Karpas-422 (cell line): ENCODE measurements around the gene NACA2. TPM values are rescaled to one million over a fixed set of nuclear protein-coding genes. Genes with fewer than 3 reads are reported as not detected.

ENCODE experiments used
- DNase-seq: peaks from one replicate; pipeline ENCODE4 v3.0.0-alpha.2; 2015
- H2AFZ ChIP-seq: fragments of 200-600 bp; sonication (generic); 2 replicates; pipeline ENCODE4 v1.6.1; 2014; ENCODE audit warnings: antibody characterized with exemption, low read length, mixed read lengths
- H3K27ac ChIP-seq: fragments of 200-600 bp; sonication (generic); 2 replicates; pipeline ENCODE4 v1.5.1; 2014; ENCODE audit warnings: mild to moderate bottlenecking, low read length, moderate library complexity
- H3K27me3 ChIP-seq: fragments of 200-600 bp; sonication (generic); 2 replicates; pipeline ENCODE4 v1.6.1; 2014; ENCODE audit warnings: low read length, mixed read lengths
- H3K36me3 ChIP-seq: fragments of 200-600 bp; sonication (generic); 2 replicates; pipeline ENCODE4 v1.6.1; 2014; ENCODE audit warnings: low read length, mixed read lengths; ENCODE audit not compliant: insufficient read depth
- H3K4me1 ChIP-seq: fragments of 200-600 bp; sonication (generic); 2 replicates; pipeline ENCODE4 v1.6.1; 2014; ENCODE audit warnings: mild to moderate bottlenecking, low read length, mixed read lengths
- H3K4me2 ChIP-seq: fragments of 200-600 bp; sonication (generic); 2 replicates; pipeline ENCODE4 v1.6.1; 2014; ENCODE audit warnings: low read length, low read depth, mild to moderate bottlenecking; ENCODE audit not compliant: poor library complexity, severe bottlenecking
- H3K4me3 ChIP-seq: fragments of 200-600 bp; sonication (generic); 2 replicates; pipeline ENCODE4 v1.5.1; 2014; ENCODE audit warnings: mild to moderate bottlenecking, antibody characterized with exemption, low read length, mixed read lengths
- H3K79me2 ChIP-seq: fragments of 200-600 bp; sonication (generic); 2 replicates; pipeline ENCODE4 v1.6.1; 2014; ENCODE audit warnings: mild to moderate bottlenecking, low read length, mixed read lengths
- H3K9ac ChIP-seq: fragments of 200-600 bp; sonication (generic); 2 replicates; pipeline ENCODE4 v1.6.0; 2014; ENCODE audit warnings: low read length
- H3K9me2 ChIP-seq: fragments of 200-600 bp; sonication (generic), shearing (Covaris generic); replicated peaks from 2 replicates; pipeline ENCODE4 v1.6.0; 2014; ENCODE audit warnings: mild to moderate bottlenecking, low read length, moderate library complexity; ENCODE audit not compliant: insufficient read depth
- H3K9me3 ChIP-seq: fragments of 300-700, 200-600 bp; sonication (generic); 2 replicates; pipeline ENCODE4 v1.6.1; 2014; ENCODE audit warnings: low read length, mixed read lengths
- H4K20me1 ChIP-seq: fragments of 200-600 bp; sonication (generic); 2 replicates; pipeline ENCODE4 v1.6.1; 2014; ENCODE audit warnings: mild to moderate bottlenecking, antibody characterized with exemption, low read length, low read depth; ENCODE audit not compliant: insufficient read depth
- total RNA-seq: library from RNA; depleted of rRNA; stranded (reverse); fragments of >200 nt; shearing (Covaris generic); gene quantifications from 2 replicates; pipeline ENCODE4 v1.2.3, GENCODE V29; 2014; ENCODE audit warnings: low replicate concordance

The NACA2 gene
- total RNA-seq, 1 experiment from 2014 or later, result not detected

DNA sequence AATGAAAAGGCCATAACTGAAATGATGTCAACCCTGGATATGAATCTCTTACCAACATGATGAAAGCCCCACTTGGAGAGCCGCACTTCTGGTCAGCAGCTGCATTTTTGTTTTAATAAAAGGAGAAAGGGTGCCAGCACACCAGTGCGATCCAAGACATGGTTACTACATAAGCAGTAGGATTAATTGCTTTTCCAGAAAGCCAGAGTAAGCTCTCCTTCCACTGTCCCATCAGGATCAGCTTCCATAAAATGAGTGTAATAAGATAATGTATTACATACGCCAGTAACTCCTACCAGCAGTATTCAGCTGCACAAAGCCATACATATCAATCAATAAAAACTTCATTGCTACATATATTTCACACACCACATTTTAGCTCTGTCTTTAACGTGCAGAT lies 26.3 kb upstream of the NACA2 start:
- Histone ChIP-seq H3K4me1 (peaks cover 15% of the 10 kb centered on the region), H3K9me3 (peaks cover 9% of the 10 kb centered on the region; the same call in 1 of the 2 replicates), H3K79me2 (no peaks in the 10 kb centered on the region), H3K4me2 (no peak overlapping the region), H4K20me1 (no peaks in the 10 kb centered on the region), H3K36me3 (no peaks in the 10 kb centered on the region), H3K27me3 (peaks cover 5% of the 10 kb centered on the region; the same call in 1 of the 2 replicates), H3K9me2 (no peaks in the 10 kb centered on the region), H3K4me3 (no peak overlapping the region), H2AFZ (no peak overlapping the region), H3K27ac (no peak overlapping the region), H3K9ac (no peak overlapping the region)
- DNase-seq, result peak; percentile 22

DNA sequence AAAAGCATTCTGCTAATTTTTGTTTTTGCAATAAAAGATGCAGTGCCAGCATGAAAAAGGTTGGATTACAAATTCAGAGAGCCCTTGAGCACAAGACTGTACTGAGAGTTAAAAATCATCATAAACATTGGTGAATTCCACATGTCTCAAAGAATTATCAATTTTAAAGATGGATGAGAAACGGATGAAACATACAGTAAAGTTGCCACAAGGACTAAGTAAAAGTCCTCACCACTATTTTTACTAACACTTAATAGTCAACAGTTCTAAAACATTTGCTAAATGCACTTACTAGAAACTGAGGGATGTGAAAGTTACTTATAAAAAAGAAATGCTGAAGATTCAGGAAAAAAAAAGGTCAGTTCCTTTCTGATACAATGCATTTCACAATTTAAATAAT lies 25.8 kb upstream of the NACA2 start:
- peaks cover 15% of the 10 kb centered on the region for H3K4me1 ChIP-seq
- no peak overlapping the region for H3K4me3 ChIP-seq
- H3K36me3 ChIP-seq, result no peaks in the 10 kb centered on the region
- H3K9ac ChIP-seq, result no peak overlapping the region
- no peak overlapping the region for H2AFZ ChIP-seq
- peaks cover 9% of the 10 kb centered on the region; the same call in 1 of the 2 replicates for H3K9me3 ChIP-seq
- H3K27me3 ChIP-seq, result peaks cover 5% of the 10 kb centered on the region; the same call in 1 of the 2 replicates
- no peaks in the 10 kb centered on the region for H3K79me2 ChIP-seq
- no peaks in the 10 kb centered on the region for H3K9me2 ChIP-seq
- no peak for DNase-seq
- peak overlapping the region; percentile 59 for H3K4me2 ChIP-seq
- no peaks in the 10 kb centered on the region for H4K20me1 ChIP-seq
- H3K27ac ChIP-seq, result no peak overlapping the region

DNA sequence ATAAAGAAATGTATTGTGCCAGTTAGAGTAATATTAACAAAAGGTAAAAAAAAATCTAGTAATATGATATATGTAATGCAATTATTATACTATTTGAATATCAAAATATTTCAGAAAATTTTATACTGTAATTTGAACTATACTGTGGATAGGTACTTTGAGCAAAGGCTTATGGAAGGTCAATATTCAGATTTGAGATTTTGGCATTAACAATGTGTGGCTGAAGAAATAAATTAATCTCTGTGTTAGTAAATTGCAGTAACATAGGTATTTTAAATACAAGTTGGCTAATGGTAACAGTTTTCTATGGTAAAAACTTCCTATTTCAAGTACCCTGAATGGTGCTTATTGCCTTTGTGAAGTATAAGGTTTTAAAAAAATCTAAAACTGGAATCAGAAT lies 23.2 kb upstream of the NACA2 start:
- H4K20me1 ChIP-seq, result no peaks in the 10 kb centered on the region
- no peaks in the 10 kb centered on the region for H3K36me3 ChIP-seq
- no peak overlapping the region for H3K4me3 ChIP-seq
- no peak for DNase-seq
- H3K79me2 ChIP-seq, result no peaks in the 10 kb centered on the region
- H3K4me1 ChIP-seq, result peaks cover 15% of the 10 kb centered on the region
- H3K27ac ChIP-seq, result no peak overlapping the region
- H3K9me3 ChIP-seq, result peaks cover 5% of the 10 kb centered on the region; the same call in 1 of the 2 replicates
- no peak overlapping the region for H3K9ac ChIP-seq
- H3K9me2 ChIP-seq, result no peaks in the 10 kb centered on the region
- H3K27me3 ChIP-seq, result peaks cover 5% of the 10 kb centered on the region; the same call in 1 of the 2 replicates
- H3K4me2 ChIP-seq, result no peak overlapping the region
- no peak overlapping the region for H2AFZ ChIP-seq

DNA sequence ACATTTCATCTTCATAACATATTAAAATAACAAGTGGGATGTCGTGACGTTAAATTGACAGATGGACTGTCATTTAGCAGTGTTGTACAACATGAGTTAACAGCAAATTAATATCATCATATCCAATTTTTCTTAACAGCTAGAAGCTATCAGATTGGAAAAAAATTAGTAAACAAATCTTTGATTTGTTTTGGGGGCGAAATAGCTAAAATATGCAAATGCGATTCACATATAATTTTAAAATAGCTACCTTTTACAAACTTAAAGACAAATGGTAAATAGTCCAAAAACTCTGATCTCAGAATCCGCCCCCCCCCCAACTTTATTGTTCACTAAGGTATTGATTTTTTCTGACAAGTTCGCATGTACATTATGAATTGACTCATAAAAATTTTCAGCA lies 20.3 kb upstream of the NACA2 start:
- DNase-seq, result no peak
- Histone ChIP-seq H3K9me2 (no peaks in the 10 kb centered on the region), H3K36me3 (no peaks in the 10 kb centered on the region), H4K20me1 (no peaks in the 10 kb centered on the region), H3K27me3 (no peaks in the 10 kb centered on the region), H3K4me3 (no peak overlapping the region), H3K27ac (no peak overlapping the region), H3K9me3 (no peaks in the 10 kb centered on the region), H3K4me2 (no peak overlapping the region), H2AFZ (no peak overlapping the region), H3K79me2 (no peaks in the 10 kb centered on the region), H3K9ac (no peak overlapping the region), H3K4me1 (peaks cover 13% of the 10 kb centered on the region)

DNA sequence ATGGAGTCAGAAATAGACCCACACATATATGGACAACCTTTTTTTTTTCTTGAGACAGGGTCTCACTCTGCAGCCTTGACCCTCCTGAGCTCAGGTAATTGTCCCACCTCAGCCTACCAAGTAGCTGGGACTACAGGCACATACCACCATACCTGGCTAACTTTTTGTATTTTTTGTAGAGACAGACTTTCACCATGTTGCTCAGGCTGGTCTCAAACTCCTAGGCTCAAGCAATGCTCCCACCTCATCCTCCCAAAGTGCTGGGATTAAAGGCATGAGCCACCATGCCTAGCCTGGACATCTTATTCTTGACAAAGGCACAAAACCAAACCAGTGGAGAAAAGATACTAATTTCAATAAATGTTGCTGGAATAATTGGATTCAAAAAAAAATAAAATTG lies 14.7 kb upstream of the NACA2 start:
- Histone ChIP-seq H3K36me3 (no peaks in the 10 kb centered on the region), H3K9me3 (no peaks in the 10 kb centered on the region), H2AFZ (no peak overlapping the region), H3K4me1 (no peaks in the 10 kb centered on the region), H4K20me1 (no peaks in the 10 kb centered on the region), H3K4me2 (no peak overlapping the region), H3K9me2 (no peaks in the 10 kb centered on the region), H3K79me2 (no peaks in the 10 kb centered on the region), H3K4me3 (no peak overlapping the region), H3K27me3 (no peaks in the 10 kb centered on the region), H3K9ac (no peak overlapping the region), H3K27ac (no peak overlapping the region)
- no peak for DNase-seq

DNA sequence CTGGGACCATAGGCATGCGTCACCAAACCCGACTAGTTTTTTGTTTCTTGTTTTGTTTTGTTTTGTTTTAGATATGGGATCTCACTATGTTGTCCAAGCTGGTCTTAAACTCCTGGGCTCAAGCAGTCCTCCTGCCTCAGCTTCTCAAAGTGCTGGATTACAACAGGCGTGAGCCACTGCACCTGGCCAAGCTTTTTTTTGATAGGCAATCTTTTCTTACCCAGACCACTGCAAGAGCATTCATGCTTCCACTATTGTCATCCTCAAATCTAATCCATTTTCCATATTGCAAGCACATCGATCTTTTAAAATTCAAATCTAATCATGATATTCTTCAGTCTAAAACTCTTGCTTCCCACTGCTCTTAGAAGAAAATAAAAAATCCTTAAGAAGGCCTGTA lies 10.3 kb upstream of the NACA2 start:
- Histone ChIP-seq H4K20me1 (no peaks in the 10 kb centered on the region), H3K27me3 (no peaks in the 10 kb centered on the region), H3K79me2 (no peaks in the 10 kb centered on the region), H3K4me3 (no peak overlapping the region), H3K27ac (no peak overlapping the region), H3K9me3 (no peaks in the 10 kb centered on the region), H3K9ac (no peak overlapping the region), H2AFZ (no peak overlapping the region), H3K36me3 (no peaks in the 10 kb centered on the region), H3K4me1 (no peaks in the 10 kb centered on the region), H3K9me2 (no peaks in the 10 kb centered on the region), H3K4me2 (no peak overlapping the region)
- DNase-seq, result no peak

DNA sequence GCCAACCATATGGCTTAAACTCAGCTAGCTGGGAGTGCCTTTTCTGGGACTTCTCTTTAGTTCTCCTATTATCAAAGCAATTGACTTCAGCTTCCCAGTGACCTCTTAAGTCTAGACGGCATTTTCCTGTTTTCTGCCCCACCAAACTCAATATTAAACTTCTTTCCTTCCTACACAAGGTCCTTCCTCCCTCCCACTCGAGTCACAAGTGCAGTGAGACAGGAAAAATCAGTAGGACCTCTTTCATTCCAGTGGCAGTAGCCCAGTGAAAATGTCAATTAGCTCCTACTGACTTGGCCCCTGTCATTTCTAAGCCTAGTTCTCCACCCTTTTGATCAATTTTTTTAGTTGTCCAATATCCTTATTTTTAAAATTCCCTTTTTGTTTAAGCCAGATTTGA lies 9.6 kb upstream of the NACA2 start:
- Histone ChIP-seq H3K27me3 (no peaks in the 10 kb centered on the region), H3K36me3 (no peaks in the 10 kb centered on the region), H3K27ac (no peak overlapping the region), H3K4me1 (no peaks in the 10 kb centered on the region), H3K79me2 (no peaks in the 10 kb centered on the region), H3K9ac (no peak overlapping the region), H3K9me3 (no peaks in the 10 kb centered on the region), H3K9me2 (no peaks in the 10 kb centered on the region), H3K4me3 (no peak overlapping the region), H4K20me1 (no peaks in the 10 kb centered on the region), H3K4me2 (no peak overlapping the region), H2AFZ (no peak overlapping the region)
- DNase-seq, result no peak

DNA sequence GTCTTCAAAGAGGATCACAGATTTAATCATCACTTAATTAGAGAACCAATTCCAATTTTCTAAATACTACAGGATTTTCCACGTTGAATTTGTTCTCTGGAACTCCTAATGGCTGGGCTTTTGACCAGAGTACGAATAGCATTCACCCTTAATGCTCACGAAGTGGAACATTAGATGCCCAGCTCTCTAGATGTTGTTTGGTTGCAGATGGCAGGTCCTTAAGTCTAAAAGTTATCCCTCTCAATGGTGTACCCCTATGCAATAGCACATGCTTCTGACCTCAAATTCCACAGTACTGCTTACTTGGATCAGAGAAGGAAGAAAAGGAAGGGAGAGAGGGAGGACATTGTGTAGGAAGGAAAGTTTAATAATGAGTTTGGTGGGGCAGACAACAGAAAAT lies 8.6 kb upstream of the NACA2 start:
- no peaks in the 10 kb centered on the region for H3K36me3 ChIP-seq
- H3K27ac ChIP-seq, result no peak overlapping the region
- no peaks in the 10 kb centered on the region for H4K20me1 ChIP-seq

DNA sequence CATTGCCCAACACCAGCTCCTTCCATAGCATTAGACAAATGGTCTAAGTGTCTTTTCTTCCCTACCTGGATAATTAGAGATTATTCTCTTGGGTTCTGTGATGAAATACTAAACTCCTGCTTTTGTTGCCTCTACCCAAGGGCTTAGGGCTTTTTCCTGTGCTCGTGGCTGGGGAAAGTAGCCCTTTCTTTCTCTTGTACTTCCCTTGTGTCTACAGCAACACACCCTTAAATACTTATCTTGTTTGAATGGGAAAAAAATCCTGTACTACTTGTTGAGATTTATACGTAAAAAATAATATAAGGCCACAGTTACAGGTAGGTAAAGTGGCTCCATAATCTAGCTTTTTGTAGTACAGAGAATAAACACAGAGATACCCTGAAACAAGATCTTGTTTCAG lies 7.0 kb upstream of the NACA2 start:
- DNase-seq, result no peak
- H2AFZ ChIP-seq, result no peak overlapping the region
- no peak overlapping the region for H3K9ac ChIP-seq
- H4K20me1 ChIP-seq, result no peaks in the 10 kb centered on the region
- H3K4me3 ChIP-seq, result no peak overlapping the region
- no peaks in the 10 kb centered on the region for H3K9me2 ChIP-seq
- no peaks in the 10 kb centered on the region for H3K9me3 ChIP-seq
- H3K36me3 ChIP-seq, result no peaks in the 10 kb centered on the region
- H3K27ac ChIP-seq, result no peak overlapping the region
- no peak overlapping the region for H3K4me2 ChIP-seq
- no peaks in the 10 kb centered on the region for H3K27me3 ChIP-seq
- H3K79me2 ChIP-seq, result no peaks in the 10 kb centered on the region
- H3K4me1 ChIP-seq, result peaks cover 7% of the 10 kb centered on the region

More for the DNA sequence above, 8.6 kb upstream of the NACA2 start:
- no peak overlapping the region for H3K4me3 ChIP-seq
- H3K9me3 ChIP-seq, result no peaks in the 10 kb centered on the region
- DNase-seq, result no peak
- no peak overlapping the region for H3K4me2 ChIP-seq
- H3K79me2 ChIP-seq, result no peaks in the 10 kb centered on the region
- H3K27me3 ChIP-seq, result no peaks in the 10 kb centered on the region
- no peaks in the 10 kb centered on the region for H3K9me2 ChIP-seq
- no peak overlapping the region for H2AFZ ChIP-seq
- H3K9ac ChIP-seq, result no peak overlapping the region
- H3K4me1 ChIP-seq, result no peaks in the 10 kb centered on the region
